HG02623 (cell line): ENCODE results near the gene SLC35G6.

Experiments used
- ATAC-seq: cut with Tn5 transposase; IDR thresholded peaks from one replicate; pipeline ENCODE4 v1.9.1; 2021; ENCODE audit warnings: moderate library complexity; ENCODE audit not compliant: unreplicated experiment

The SLC35G6 gene

GRCh38 chr17:7499161-7499560, 17.9 kb downstream of the SLC35G6 start:
- no peak for ATAC-seq

- ATAC-seq = no peak
Observed at GRCh38 chr17:7501729-7502128, 20.5 kb downstream of the SLC35G6 start.

DNA sequence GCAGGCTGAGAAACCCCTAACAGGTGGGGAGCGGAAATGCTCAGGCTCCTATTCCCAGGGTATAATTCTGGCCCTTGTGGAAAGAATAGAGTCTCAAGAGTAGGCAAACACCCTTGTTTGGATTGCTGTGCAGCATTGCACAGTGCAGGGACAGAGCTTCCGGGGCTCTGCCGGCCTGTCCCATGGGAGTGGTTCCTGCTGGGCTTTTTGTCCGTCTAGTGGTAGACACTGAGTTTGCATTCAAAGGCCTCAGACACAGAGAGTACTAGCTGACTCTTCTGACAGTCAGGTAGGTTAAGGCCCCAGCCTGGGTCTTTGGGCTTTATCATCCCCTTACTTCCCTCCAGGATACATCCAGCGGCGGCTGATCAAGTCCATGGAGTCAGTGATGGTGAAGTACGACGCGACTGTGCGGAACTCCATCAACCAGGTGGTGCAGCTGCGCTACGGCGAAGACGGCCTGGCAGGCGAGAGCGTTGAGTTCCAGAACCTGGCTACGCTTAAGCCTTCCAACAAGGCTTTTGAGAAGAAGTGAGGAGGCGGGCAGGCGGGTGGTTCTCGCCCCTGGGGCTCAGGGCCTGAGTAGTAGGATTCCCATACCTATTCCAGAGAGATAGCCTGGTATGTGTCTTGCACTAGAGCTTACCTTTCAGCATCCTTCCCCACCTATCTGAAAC, 21.1 kb downstream of the SLC35G6 start:
- no peak for ATAC-seq

GRCh38 chr17:7502987-7503386, 21.7 kb downstream of the SLC35G6 start:
- no peak for ATAC-seq

GRCh38 chr17:7503521-7503920, 22.3 kb downstream of the SLC35G6 start:
- no peak for ATAC-seq

DNA sequence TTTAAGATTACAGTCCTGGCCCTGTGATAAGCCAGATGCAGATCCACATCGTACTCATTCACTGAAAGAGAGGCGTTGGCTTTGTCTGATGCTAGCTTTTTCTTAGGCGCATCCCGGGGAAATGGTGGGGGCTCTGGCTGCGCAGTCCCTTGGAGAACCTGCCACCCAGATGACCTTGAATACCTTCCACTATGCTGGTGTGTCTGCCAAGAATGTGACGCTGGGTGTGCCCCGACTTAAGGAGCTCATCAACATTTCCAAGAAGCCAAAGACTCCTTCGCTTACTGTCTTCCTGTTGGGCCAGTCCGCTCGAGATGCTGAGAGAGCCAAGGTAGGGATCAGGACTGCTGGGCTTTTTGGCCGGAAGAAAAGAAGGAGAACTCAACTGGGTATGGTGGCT, 26.9 kb downstream of the SLC35G6 start:
- no peak for ATAC-seq

- no peak for ATAC-seq
Observed at GRCh38 chr17:7508846-7509245, 27.6 kb downstream of the SLC35G6 start.

GRCh38 chr17:7509937-7510336, 28.7 kb downstream of the SLC35G6 start:
- ATAC-seq = no peak

DNA sequence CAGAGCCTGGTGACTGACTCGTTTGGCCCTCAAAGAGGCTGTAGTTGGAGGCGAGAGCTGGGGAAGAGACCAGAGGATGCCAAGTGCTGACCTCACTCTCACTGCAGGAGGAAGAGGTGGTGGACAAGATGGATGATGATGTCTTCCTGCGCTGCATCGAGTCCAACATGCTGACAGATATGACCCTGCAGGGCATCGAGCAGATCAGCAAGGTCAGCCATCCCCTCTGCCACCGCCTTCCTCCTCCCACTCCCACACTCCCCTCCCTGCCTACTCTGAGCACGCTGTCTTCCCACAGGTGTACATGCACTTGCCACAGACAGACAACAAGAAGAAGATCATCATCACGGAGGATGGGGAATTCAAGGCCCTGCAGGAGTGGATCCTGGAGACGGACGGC, 29.9 kb downstream of the SLC35G6 start:
- no peak for ATAC-seq

GRCh38 chr17:7512105-7512504, 30.9 kb downstream of the SLC35G6 start:
- ATAC-seq = no peak

DNA sequence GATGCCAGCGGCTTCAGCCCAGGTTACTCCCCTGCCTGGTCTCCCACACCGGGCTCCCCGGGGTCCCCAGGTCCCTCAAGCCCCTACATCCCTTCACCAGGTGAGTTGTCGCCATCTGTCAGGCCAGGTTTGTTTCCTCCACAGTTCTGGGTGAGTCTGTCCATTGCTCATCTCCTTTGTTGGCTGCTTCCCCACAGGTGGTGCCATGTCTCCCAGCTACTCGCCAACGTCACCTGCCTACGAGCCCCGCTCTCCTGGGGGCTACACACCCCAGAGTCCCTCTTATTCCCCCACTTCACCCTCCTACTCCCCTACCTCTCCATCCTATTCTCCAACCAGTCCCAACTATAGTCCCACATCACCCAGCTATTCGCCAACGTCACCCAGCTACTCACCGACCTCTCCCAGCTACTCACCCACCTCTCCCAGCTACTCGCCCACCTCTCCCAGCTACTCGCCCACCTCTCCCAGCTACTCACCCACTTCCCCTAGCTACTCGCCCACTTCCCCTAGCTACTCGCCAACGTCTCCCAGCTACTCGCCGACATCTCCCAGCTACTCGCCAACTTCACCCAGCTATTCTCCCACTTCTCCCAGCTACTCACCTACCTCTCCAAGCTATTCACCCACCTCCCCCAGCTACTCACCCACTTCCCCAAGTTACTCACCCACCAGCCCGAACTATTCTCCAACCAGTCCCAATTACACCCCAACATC, 31.7 kb downstream of the SLC35G6 start:
- no peak for ATAC-seq

- ATAC-seq = no peak
Observed at GRCh38 chr17:7513850-7514419, 32.7 kb downstream of the SLC35G6 start.

- no peak for ATAC-seq
Observed at GRCh38 chr17:7515911-7516610, 34.8 kb downstream of the SLC35G6 start.

- ATAC-seq = no peak
Observed at GRCh38 chr17:7523033-7523432, 41.8 kb downstream of the SLC35G6 start.

DNA sequence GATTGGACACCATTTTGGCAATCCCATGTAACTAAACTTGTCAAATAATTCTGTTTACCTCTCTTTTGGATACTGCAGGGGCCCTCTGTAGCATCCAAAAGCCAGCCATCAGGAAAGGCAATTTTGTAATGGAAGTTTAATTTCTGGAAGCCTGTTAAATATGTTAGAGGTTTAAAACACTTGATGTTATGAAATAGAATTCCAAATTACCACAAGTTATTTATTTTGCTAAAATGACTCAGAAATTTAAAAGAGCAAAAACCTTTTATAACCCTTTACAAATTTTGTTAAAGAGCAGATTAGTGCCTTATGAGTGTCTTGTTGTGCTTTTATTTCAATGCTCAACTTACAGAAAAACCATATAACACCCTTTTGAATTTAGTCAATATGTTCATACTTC, 47.6 kb downstream of the SLC35G6 start:
- ATAC-seq = no peak

DNA sequence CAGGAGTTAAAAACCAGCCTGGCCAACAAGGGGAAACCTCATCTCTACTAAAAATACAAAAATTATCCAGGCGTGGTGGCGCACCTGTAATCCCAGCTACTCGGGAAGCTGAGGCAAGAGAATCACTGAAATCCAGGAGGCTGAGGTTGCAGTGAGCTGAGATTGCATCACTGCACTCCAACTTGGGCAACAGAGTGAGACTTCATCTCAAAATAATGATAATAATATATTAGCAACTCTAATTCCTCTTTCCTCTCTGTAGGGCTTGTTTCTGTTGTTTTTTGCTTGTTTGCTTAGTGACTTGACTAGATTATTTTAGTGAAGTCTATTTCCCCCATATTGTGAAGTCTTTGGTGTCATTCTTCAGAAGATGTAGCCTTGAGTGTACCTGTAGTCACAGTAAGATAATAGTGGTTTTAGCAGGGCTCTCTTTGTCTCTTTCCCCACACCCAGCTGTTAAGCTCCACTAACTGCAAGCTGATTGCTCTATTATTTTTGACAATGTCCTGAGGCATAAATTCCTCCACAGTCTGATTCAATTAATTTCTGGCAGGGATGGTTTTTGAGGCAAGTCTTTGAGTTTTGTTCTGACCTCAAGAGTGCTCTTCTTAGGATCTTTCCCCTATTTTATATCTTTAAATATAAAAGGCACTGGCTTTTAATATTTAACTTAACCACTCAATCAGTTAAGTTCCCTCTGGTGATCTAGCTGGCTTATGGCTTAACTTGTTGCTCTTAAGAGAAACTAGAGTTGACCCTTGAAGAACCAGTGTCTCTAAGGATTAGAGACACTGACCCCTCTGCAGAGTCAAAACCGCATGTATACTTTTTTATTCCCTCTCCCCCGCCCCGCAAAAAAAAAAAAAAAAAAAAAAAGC, 49.0 kb downstream of the SLC35G6 start:
- no peak for ATAC-seq
